ENCODE measurements around the gene UROC1.
A peak's percentile ranks its signal among the peaks of the same experiment; 100 is the strongest.

The UROC1 gene

GRCh38 chr3:126551121-126551838 lies 33.7 kb upstream of the UROC1 start:
- TF ChIP-seq CTCF (IDR thresholded peaks at IDR 0.05), result no peak
- TF ChIP-seq ZFX (IDR thresholded peaks at IDR 0.05; ENCODE audit: borderline replicate concordance), result no peak
- H3K27ac ChIP-seq, result no peak overlapping the region

DNA sequence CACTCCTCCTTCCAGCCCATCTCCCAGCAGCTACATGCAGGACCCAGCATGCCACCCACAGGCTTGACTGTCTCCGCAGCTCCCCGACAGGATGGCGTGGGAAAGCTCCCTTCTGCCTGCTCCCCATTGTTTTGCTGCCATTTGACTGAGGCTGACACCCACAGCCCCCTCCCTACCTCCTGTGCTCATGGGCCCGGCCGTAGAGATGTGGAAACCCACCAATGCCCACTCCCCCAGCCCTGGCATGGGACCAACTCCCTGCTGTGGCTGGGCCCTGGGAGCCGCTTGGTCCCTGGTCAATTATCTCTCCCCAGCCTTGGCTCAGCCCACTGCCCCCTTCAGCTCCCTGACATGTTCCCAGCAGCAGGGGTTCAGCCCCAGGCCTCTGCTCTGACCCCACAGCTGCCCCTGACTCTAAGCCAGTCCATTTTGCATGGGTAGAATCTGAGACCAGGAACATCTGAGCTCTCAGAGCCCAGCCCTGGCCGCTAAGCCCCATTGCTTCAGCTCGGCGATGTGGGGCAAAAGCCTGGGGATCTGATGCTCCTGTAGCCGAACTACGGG lies 33.0 kb upstream of the UROC1 start:
- H3K27ac ChIP-seq, result no peak overlapping the region
- TF ChIP-seq ZFX (IDR thresholded peaks at IDR 0.05; ENCODE audit: borderline replicate concordance) (no peak), CTCF (IDR thresholded peaks at IDR 0.05) (no peak)

GRCh38 chr3:126549861-126550487 lies 32.4 kb upstream of the UROC1 start:
- no peak overlapping the region for H3K27ac ChIP-seq
- TF ChIP-seq CTCF (IDR thresholded peaks at IDR 0.05), result no peak
- TF ChIP-seq ZFX (IDR thresholded peaks at IDR 0.05; ENCODE audit: borderline replicate concordance), result no peak

GRCh38 chr3:126548556-126549466 lies 31.2 kb upstream of the UROC1 start:
- no peak overlapping the region for H3K27ac ChIP-seq
- TF ChIP-seq CTCF (IDR thresholded peaks at IDR 0.05) (peak; percentile 25; the same call in 1 of the 2 replicates), ZFX (IDR thresholded peaks at IDR 0.05; ENCODE audit: borderline replicate concordance) (no peak)

DNA sequence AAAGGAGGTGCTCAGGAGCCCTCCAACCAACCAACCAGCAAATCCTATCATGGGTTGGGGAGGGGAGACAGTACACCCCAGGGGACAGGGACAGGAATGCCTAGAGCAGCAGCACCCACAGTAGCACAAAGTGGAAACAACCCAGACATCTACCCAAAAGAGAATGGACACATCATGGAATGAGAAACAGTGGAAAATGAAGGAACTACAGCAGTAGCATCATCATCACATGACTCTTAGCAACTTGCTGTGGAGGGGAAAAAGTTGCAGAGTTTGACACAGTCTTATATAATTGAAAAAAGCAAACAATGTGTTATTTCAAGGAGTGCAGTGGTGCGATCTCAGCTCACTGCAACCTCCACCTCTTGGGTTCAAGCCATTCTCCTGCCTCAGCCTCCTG lies 30.1 kb upstream of the UROC1 start:
- TF ChIP-seq ZFX (IDR thresholded peaks at IDR 0.05; ENCODE audit: borderline replicate concordance) (no peak), CTCF (IDR thresholded peaks at IDR 0.05) (no peak)
- no peak overlapping the region for H3K27ac ChIP-seq

DNA sequence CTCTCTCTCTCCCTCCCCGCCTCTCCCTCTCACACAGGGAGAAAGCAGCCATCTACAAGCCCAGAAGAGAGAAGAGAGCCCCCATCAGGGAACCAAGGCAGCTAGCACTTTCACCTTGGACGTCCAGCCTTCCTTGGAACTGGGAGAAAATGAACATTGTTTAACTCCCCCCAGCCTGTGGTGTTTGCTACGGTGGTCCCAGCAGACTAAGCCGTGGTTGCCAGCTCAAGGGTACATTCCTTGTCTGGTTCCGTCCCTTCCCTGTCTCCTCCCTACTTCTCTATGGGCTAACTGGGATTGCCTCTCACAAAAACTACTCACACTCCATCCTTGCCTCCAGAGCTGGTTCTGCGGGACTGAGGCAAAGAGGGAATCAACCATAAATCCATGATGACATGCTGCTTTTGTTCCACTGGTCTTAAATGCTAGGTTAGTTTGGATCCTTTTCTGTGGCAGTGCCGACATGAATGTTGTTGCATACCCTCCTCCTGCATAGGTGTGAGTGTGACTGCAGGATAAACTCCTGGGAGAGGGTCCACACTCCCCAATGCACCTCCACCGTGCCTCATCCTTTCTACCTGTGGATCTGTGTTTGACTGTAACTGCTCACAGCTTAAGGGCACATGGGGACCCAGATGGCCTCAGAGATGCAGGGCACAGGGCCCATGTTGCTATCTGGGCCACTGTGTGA lies 29.1 kb upstream of the UROC1 start:
- TF ChIP-seq CTCF (IDR thresholded peaks at IDR 0.05), result no peak
- no peak for TF ChIP-seq ZFX (IDR thresholded peaks at IDR 0.05; ENCODE audit: borderline replicate concordance)
- no peak overlapping the region for H3K27ac ChIP-seq

Data from 22Rv1 (cell line).